Measurements from ENCODE around the gene TMEM129.

TMEM129 gene

GRCh38 chr4:1717129-1718094, 3.7 kb downstream of the TMEM129 start:
- TF ChIP-seq EZH2 (IDR thresholded peaks at IDR 0.05; ENCODE audit: borderline replicate concordance, low read depth, low read length, severe bottlenecking), result no peak
- TF ChIP-seq CTCF (IDR thresholded peaks at IDR 0.05; ENCODE audit: borderline replicate concordance, extremely low read depth, low read length, poor library complexity, severe bottlenecking), result no peak
- no peaks in the 10 kb centered on the region for H3K27me3 ChIP-seq (ENCODE audit: insufficient read depth, low read length, poor library complexity)
- H3K4me1 ChIP-seq (ENCODE audit: insufficient read depth, low read length), result peaks cover 78% of the 10 kb centered on the region
- H3K79me2 ChIP-seq (ENCODE audit: insufficient read depth, low read length), result peaks cover 95% of the 10 kb centered on the region
- no peak overlapping the region for H3K27ac ChIP-seq (ENCODE audit: low read length)
- no peak for ATAC-seq (ENCODE audit: insufficient read depth, low read depth)
- H3K9ac ChIP-seq (ENCODE audit: low read depth, low read length), result peak overlapping the region; percentile 80; the same call in 1 of the 2 replicates
- H3K9me3 ChIP-seq (ENCODE audit: insufficient read depth, low read length, severe bottlenecking), result no peaks in the 10 kb centered on the region
- H3K36me3 ChIP-seq (ENCODE audit: insufficient read depth, low read length), result peaks cover 65% of the 10 kb centered on the region
- no peak for DNase-seq
- no peak overlapping the region for H2AFZ ChIP-seq (ENCODE audit: low read depth, low read length)
- H3K4me2 ChIP-seq (ENCODE audit: insufficient read depth, low read length), result peak overlapping the region; percentile 100; the same call in 1 of the 2 replicates
- 0 out of 4 replicates have a peak overlapping the region, but pooled peaks of 1 of the 2 experiments have one; percentile 13 for H3K4me3 ChIP-seq (ENCODE audit: low read depth in 1 of 2, low read length in 2 of 2)
- H4K20me1 ChIP-seq (ENCODE audit: insufficient read depth, low read length), result peaks cover 62% of the 10 kb centered on the region

- no peaks in the 10 kb centered on the region for H3K9me3 ChIP-seq (ENCODE audit: insufficient read depth, low read length, severe bottlenecking)
- peaks cover 75% of the 10 kb centered on the region for H3K4me1 ChIP-seq (ENCODE audit: insufficient read depth, low read length)
- no peak for DNase-seq
- peak overlapping the region; percentile 82; the same call in 1 of the 2 replicates for H3K4me2 ChIP-seq (ENCODE audit: insufficient read depth, low read length)
- peak overlapping the region; percentile 80 for H3K9ac ChIP-seq (ENCODE audit: low read depth, low read length)
- H3K27ac ChIP-seq (ENCODE audit: low read length), result peak overlapping the region; percentile 25; the same call in 1 of the 2 replicates
- no peaks in the 10 kb centered on the region for H3K27me3 ChIP-seq (ENCODE audit: insufficient read depth, low read length, poor library complexity)
- H2AFZ ChIP-seq (ENCODE audit: low read depth, low read length), result no peak overlapping the region
- ATAC-seq (ENCODE audit: insufficient read depth, low read depth), result no peak
- H3K4me3 ChIP-seq (ENCODE audit: low read depth in 1 of 2, low read length in 2 of 2), result no peak overlapping the region
- H3K79me2 ChIP-seq (ENCODE audit: insufficient read depth, low read length), result peaks cover 95% of the 10 kb centered on the region
- TF ChIP-seq CTCF (IDR thresholded peaks at IDR 0.05; ENCODE audit: borderline replicate concordance, extremely low read depth, low read length, poor library complexity, severe bottlenecking) (no peak), EZH2 (IDR thresholded peaks at IDR 0.05; ENCODE audit: borderline replicate concordance, low read depth, low read length, severe bottlenecking) (no peak)
- H3K36me3 ChIP-seq (ENCODE audit: insufficient read depth, low read length), result peaks cover 68% of the 10 kb centered on the region
- H4K20me1 ChIP-seq (ENCODE audit: insufficient read depth, low read length), result peaks cover 58% of the 10 kb centered on the region
Measured at GRCh38 chr4:1716065-1716945, 4.8 kb downstream of the TMEM129 start.

GRCh38 chr4:1715002-1715758, 5.9 kb downstream of the TMEM129 start:
- Histone ChIP-seq H3K27ac (ENCODE audit: low read length) (peak overlapping the region; percentile 34; the same call in 1 of the 2 replicates), H3K9ac (ENCODE audit: low read depth, low read length) (peak overlapping the region; percentile 80), H3K27me3 (ENCODE audit: insufficient read depth, low read length, poor library complexity) (no peaks in the 10 kb centered on the region), H4K20me1 (ENCODE audit: insufficient read depth, low read length) (peaks cover 68% of the 10 kb centered on the region), H3K79me2 (ENCODE audit: insufficient read depth, low read length) (peaks cover 98% of the 10 kb centered on the region), H3K4me1 (ENCODE audit: insufficient read depth, low read length) (peaks cover 82% of the 10 kb centered on the region), H3K9me3 (ENCODE audit: insufficient read depth, low read length, severe bottlenecking) (no peaks in the 10 kb centered on the region), H2AFZ (ENCODE audit: low read depth, low read length) (no peak overlapping the region), H3K4me2 (ENCODE audit: insufficient read depth, low read length) (peak overlapping the region; percentile 82), H3K36me3 (ENCODE audit: insufficient read depth, low read length) (peaks cover 77% of the 10 kb centered on the region), H3K4me3 (ENCODE audit: low read depth in 1 of 2, low read length in 2 of 2) (peak overlapping the region in 1 of 2 experiments; percentile 88; a peak in 2 of 4 replicates)
- ATAC-seq (ENCODE audit: insufficient read depth, low read depth) (no peak), DNase-seq (no peak)
- TF ChIP-seq CTCF (IDR thresholded peaks at IDR 0.05; ENCODE audit: borderline replicate concordance, extremely low read depth, low read length, poor library complexity, severe bottlenecking) (no peak), EZH2 (IDR thresholded peaks at IDR 0.05; ENCODE audit: borderline replicate concordance, low read depth, low read length, severe bottlenecking) (no peak)
